Endothelial cell (in vitro differentiated cells): ENCODE data around the gene CUL4A. TPM values are rescaled to one million over a fixed set of nuclear protein-coding genes. Genes with fewer than 3 reads are reported as not detected.
"Not testable (repeated sequence)": the region's sequence is repeated elsewhere in the genome, so short reads cannot be mapped to it uniquely, and the experiment has no call there.

Experiments
- DNase-seq: peaks from one replicate; pipeline ENCODE4 v3.0.0; 2021; ENCODE audit warnings: low spot score
- H3K27ac Mint-ChIP-seq: one replicate; pipeline ENCODE4 v1.8.0; 2021; ENCODE audit warnings: mixed read lengths, inconsistent platforms; ENCODE audit not compliant: unreplicated experiment
- H3K27me3 Mint-ChIP-seq: one replicate; pipeline ENCODE4 v1.8.0; 2021; ENCODE audit warnings: mild to moderate bottlenecking, moderate library complexity, mixed read lengths, inconsistent platforms; ENCODE audit not compliant: unreplicated experiment
- H3K36me3 Mint-ChIP-seq: one replicate; pipeline ENCODE4 v1.8.0; 2021; ENCODE audit warnings: mild to moderate bottlenecking, low read depth, mixed read lengths, inconsistent platforms; ENCODE audit not compliant: unreplicated experiment
- H3K4me1 Mint-ChIP-seq: one replicate; pipeline ENCODE4 v1.8.0; 2021; ENCODE audit warnings: mild to moderate bottlenecking, mixed read lengths, inconsistent platforms; ENCODE audit not compliant: unreplicated experiment
- H3K4me3 Mint-ChIP-seq: one replicate; pipeline ENCODE4 v1.8.0; 2021; ENCODE audit warnings: mild to moderate bottlenecking, mixed read lengths, inconsistent platforms; ENCODE audit not compliant: unreplicated experiment
- H3K9me3 Mint-ChIP-seq: one replicate; pipeline ENCODE4 v1.8.0; 2021; ENCODE audit warnings: mixed read lengths, inconsistent platforms; ENCODE audit not compliant: unreplicated experiment
- CTCF ChIP-seq: fragments of 200-600 bp; sonication (generic); IDR thresholded peaks from one replicate; pipeline ENCODE4 v1.5.0; 2021; ENCODE audit warnings: antibody characterized with exemption; ENCODE audit not compliant: unreplicated experiment
- microRNA-seq: library from miRNA; unstranded; fragments of <30 nt; microRNA quantifications from one replicate; pipeline ENCODE4, GENCODE V29; 2020; ENCODE audit not compliant: unreplicated experiment
- total RNA-seq: library from RNA; stranded (reverse); fragmentation: NEBNext Ultra II Directional; extraction: Animal tissue kit (Norgen Biotek cat#: 25700); gene quantifications from one replicate; pipeline ENCODE4 v1.2.1, GENCODE V29; 2021; ENCODE audit not compliant: unreplicated experiment

Gene CUL4A
- total RNA-seq, 1 donor from 2014 or later: 55.8 TPM

GRCh38 chr13:113309473-113309872 is 100.1 kb downstream of the CUL4A start:
- Mint-ChIP-seq H3K4me1 (no peaks in the 10 kb centered on the region), H3K9me3 (no peaks in the 10 kb centered on the region), H3K27ac (no peak overlapping the region), H3K36me3 (peaks cover 24% of the 10 kb centered on the region), H3K4me3 (peak overlapping the region; percentile 28), H3K27me3 (no peaks in the 10 kb centered on the region)
- no peak for DNase-seq
- TF ChIP-seq CTCF: no peak

- not testable (repeated sequence) for DNase-seq, H3K4me3 Mint-ChIP-seq, H3K9me3 Mint-ChIP-seq, H3K27ac Mint-ChIP-seq, H3K4me1 Mint-ChIP-seq, H3K27me3 Mint-ChIP-seq
- H3K36me3 Mint-ChIP-seq: peaks cover 35% of the 10 kb centered on the region
These were observed 104.7 kb downstream of the CUL4A start for GRCh38 chr13:113314112-113314511.

- not testable (repeated sequence) for H3K4me1 Mint-ChIP-seq, H3K27ac Mint-ChIP-seq, DNase-seq, H3K27me3 Mint-ChIP-seq, H3K4me3 Mint-ChIP-seq, H3K9me3 Mint-ChIP-seq
- H3K36me3 Mint-ChIP-seq: peaks cover 39% of the 10 kb centered on the region
These were observed 105.6 kb downstream of the CUL4A start for GRCh38 chr13:113314895-113315470.

GRCh38 chr13:113315992-113316391 is 106.6 kb downstream of the CUL4A start:
- Mint-ChIP-seq H3K4me3 (no peak overlapping the region), H3K4me1 (no peaks in the 10 kb centered on the region), H3K27me3 (peaks cover 6% of the 10 kb centered on the region), H3K9me3 (no peaks in the 10 kb centered on the region), H3K27ac (no peak overlapping the region), H3K36me3 (peaks cover 42% of the 10 kb centered on the region)
- no peak for DNase-seq
- TF ChIP-seq CTCF: no peak

Small RNAs within 50 kb of the gene (microRNA-seq; reads per million reads assigned to microRNA genes)
- gene MIR8075: not detected

Other genes starting within 250 kb of the CUL4A start
- 16.5 TPM for gene MCF2L, start 240.4 kb upstream of the CUL4A start, total RNA-seq
- gene F7, start 103.8 kb upstream of the CUL4A start, total RNA-seq: not detected
- 0.23 TPM for gene F10, start 86.8 kb upstream of the CUL4A start, total RNA-seq
- gene PROZ, start 51.0 kb upstream of the CUL4A start, total RNA-seq: not detected
- gene PCID2, start 944 bp upstream of the CUL4A start, total RNA-seq: 44.3 TPM
- gene LAMP1, start 87.6 kb downstream of the CUL4A start, total RNA-seq: 210 TPM
- gene GRTP1, start 154.5 kb downstream of the CUL4A start, total RNA-seq: 0.90 TPM
- gene ADPRHL1, start 243.9 kb downstream of the CUL4A start, total RNA-seq: 1.5 TPM